Motor neuron (in vitro differentiated cells): ENCODE data around the gene ZNF502. TPM values are rescaled to one million over a fixed set of nuclear protein-coding genes. Genes with fewer than 3 reads are reported as not detected.

Experiments
- total RNA-seq, 8 experiments: library from RNA; unstranded; fragments of 300-600 nt; gene quantifications; 2 replicates each; pipeline versions ENCODE4 v1.2.3 to v1.2.4, GENCODE V29; 2022

The ZNF502 gene
- total RNA-seq, 8 experiments from 2014 or later: 0.11 to 9.1 (median 3.0) TPM

Other genes with a start within 250 kb of the ZNF502 start
- gene ZNF445, start 235.0 kb upstream of the ZNF502 start, total RNA-seq: 10 to 100 TPM in 7 of 8 experiments, 1 to 10 TPM in 1; 3.4 to 19.6 (median 15.7) TPM
- 10 to 100 TPM in 5 of 8 experiments, 1 to 10 TPM in 3; 5.8 to 21.0 (median 13.1) TPM for gene ZKSCAN7, start 157.5 kb upstream of the ZNF502 start, total RNA-seq
- 10 to 100 TPM in 1 of 8 experiments, 1 to 10 TPM in 7; 1.9 to 14.0 (median 7.1) TPM for gene ZNF660, start 127.7 kb upstream of the ZNF502 start, total RNA-seq
- gene ZNF197, start 87.6 kb upstream of the ZNF502 start, total RNA-seq: 10 to 100 TPM; 20.1 to 53.0 (median 40.0) TPM
- 10 to 100 TPM; 10.3 to 25.3 (median 14.1) TPM for gene ZNF35, start 63.9 kb upstream of the ZNF502 start, total RNA-seq
- 1 to 10 TPM in 6 of 8 experiments, under 1 TPM in 2; 0.65 to 9.3 (median 1.7) TPM for gene ZNF501, start 17.0 kb downstream of the ZNF502 start, total RNA-seq
- 10 to 100 TPM; 20.9 to 31.6 (median 25.9) TPM for gene KIAA1143, start 49.0 kb downstream of the ZNF502 start, total RNA-seq
- 10 to 100 TPM in 3 of 8 experiments, 1 to 10 TPM in 4, under 1 TPM in 1; 0.10 to 28.6 (median 2.4) TPM for gene KIF15, start 49.1 kb downstream of the ZNF502 start, total RNA-seq
- 10 to 100 TPM; 12.0 to 29.1 (median 19.8) TPM for gene TMEM42, start 149.3 kb downstream of the ZNF502 start, total RNA-seq
- 1 to 10 TPM in 1 of 8 experiments, under 1 TPM in 7; 0.14 to 2.1 (median 0.37) TPM for gene TGM4, start 161.9 kb downstream of the ZNF502 start, total RNA-seq